ENCODE measurements around the gene FAM53B. TPM values are rescaled to one million over a fixed set of nuclear protein-coding genes. Genes with fewer than 3 reads are reported as not detected.

The FAM53B gene
- total RNA-seq, 2 experiments from 2014 or later, result 15.1 to 18.0 TPM

GRCh38 chr10:124570646-124571045, 173.5 kb downstream of the FAM53B start:
- POLR2A ChIA-PET, result no interaction called here
- Mint-ChIP-seq H3K27me3 (no peaks in the 10 kb centered on the region), H3K4me1 (ENCODE audit: low read depth) (no peaks in the 10 kb centered on the region), H3K36me3 (ENCODE audit: low read depth) (no peaks in the 10 kb centered on the region), H3K9me3 (no peaks in the 10 kb centered on the region), H3K4me3 (no peak overlapping the region), H3K27ac (no peak overlapping the region)
- ATAC-seq (no peak), DNase-seq (no peak)
- no peak for TF ChIP-seq CTCF (IDR thresholded peaks at IDR 0.05)
- intact Hi-C loops (cut with micrococcal nuclease), result no loop called here
- CTCF ChIA-PET, result no interaction called here

- no peak for TF ChIP-seq CTCF (IDR thresholded peaks at IDR 0.05)
- CTCF ChIA-PET, result no interaction called here
- POLR2A ChIA-PET, result no interaction called here
Observed at GRCh38 chr10:124569623-124570470, 174.3 kb downstream of the FAM53B start.

More at GRCh38 chr10:124569623-124570470, 174.3 kb downstream of the FAM53B start:
- Mint-ChIP-seq H3K9me3 (no peaks in the 10 kb centered on the region), H3K4me1 (ENCODE audit: low read depth) (no peaks in the 10 kb centered on the region), H3K27ac (no peak overlapping the region), H3K4me3 (no peak overlapping the region), H3K27me3 (no peaks in the 10 kb centered on the region), H3K36me3 (ENCODE audit: low read depth) (no peaks in the 10 kb centered on the region)
- intact Hi-C loops (cut with micrococcal nuclease), result no loop called here
- DNase-seq (no peak), ATAC-seq (no peak)

Other genes with a start within 250 kb of the FAM53B start
- gene EEF1AKMT2, start 47.5 kb upstream of the FAM53B start, total RNA-seq, result 10 to 100 TPM; 24.2 to 25.7 TPM
- 10 to 100 TPM; 18.1 to 18.5 TPM for gene ABRAXAS2, start 57.4 kb upstream of the FAM53B start, total RNA-seq
- 10 to 100 TPM in 1 of 2 experiments, 1 to 10 TPM in 1; 9.5 to 10.1 TPM for gene ZRANB1, start 197.7 kb upstream of the FAM53B start, total RNA-seq